LNCaP clone FGC (cell line): ENCODE data around the gene MAST4.

ENCODE experiments used
- DNase-seq: peaks from one replicate; pipeline ENCODE4 v3.0.0-alpha.2; 2011; ENCODE audit warnings: low read depth
- H3K4me3 ChIP-seq: 2 replicates; pipeline ENCODE4 v1.5.1; 2011; ENCODE audit warnings: mild to moderate bottlenecking, low read depth, low read length, control low read depth
- TF ChIP-seq, protein P1 (sequence below): IDR thresholded peaks from 2 replicates; pipeline ENCODE4 v1.5.1; 2012; ENCODE audit warnings: mild to moderate bottlenecking; ENCODE audit not compliant: control insufficient read depth, insufficient read depth; ENCODE audit errors: extremely low read depth

Gene MAST4

DNA sequence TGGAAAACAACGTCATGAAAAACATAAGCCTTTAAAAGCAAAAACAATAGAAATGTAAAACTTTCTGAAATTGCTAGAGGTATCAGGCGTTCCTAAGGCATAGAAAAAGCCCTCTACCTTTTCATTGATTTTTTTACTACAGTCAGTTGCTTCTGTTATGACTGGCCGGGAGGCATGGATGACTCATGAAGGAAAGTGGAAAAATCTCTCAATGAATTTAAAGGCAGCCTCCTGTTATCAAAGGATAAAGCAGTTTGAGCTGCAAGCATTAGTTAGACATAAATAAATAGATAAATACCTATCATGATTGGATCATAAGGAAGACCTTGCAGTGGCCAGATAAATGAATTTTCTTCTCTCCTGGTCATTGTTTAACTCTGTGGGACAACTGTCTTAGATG is 281.6 kb downstream of the MAST4 start:
- TF ChIP-seq, protein P1, sequence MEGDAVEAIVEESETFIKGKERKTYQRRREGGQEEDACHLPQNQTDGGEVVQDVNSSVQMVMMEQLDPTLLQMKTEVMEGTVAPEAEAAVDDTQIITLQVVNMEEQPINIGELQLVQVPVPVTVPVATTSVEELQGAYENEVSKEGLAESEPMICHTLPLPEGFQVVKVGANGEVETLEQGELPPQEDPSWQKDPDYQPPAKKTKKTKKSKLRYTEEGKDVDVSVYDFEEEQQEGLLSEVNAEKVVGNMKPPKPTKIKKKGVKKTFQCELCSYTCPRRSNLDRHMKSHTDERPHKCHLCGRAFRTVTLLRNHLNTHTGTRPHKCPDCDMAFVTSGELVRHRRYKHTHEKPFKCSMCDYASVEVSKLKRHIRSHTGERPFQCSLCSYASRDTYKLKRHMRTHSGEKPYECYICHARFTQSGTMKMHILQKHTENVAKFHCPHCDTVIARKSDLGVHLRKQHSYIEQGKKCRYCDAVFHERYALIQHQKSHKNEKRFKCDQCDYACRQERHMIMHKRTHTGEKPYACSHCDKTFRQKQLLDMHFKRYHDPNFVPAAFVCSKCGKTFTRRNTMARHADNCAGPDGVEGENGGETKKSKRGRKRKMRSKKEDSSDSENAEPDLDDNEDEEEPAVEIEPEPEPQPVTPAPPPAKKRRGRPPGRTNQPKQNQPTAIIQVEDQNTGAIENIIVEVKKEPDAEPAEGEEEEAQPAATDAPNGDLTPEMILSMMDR, result no peak
- no peak for DNase-seq
- no peak overlapping the region for H3K4me3 ChIP-seq

DNA sequence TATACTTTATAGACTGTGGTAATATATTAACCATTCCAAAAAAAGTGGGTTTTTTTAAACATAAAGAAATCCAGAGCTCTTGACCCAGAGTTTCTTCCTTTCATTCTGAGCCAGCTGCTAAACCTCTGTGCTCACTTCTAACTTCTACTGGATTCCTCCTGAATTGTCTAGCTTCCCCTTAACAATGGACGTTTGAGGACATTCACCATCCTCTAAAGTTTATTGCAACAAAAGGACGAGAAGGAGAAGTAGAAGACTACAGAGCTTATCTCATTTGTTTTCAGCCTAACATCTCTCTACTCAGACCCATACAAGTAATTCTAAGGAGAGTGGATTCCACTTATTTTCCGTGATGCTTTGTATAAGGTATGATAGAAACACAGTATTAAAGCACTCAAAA is 284.2 kb downstream of the MAST4 start:
- no peak for DNase-seq
- no peak overlapping the region for H3K4me3 ChIP-seq
- TF ChIP-seq, protein P1, result no peak

DNA sequence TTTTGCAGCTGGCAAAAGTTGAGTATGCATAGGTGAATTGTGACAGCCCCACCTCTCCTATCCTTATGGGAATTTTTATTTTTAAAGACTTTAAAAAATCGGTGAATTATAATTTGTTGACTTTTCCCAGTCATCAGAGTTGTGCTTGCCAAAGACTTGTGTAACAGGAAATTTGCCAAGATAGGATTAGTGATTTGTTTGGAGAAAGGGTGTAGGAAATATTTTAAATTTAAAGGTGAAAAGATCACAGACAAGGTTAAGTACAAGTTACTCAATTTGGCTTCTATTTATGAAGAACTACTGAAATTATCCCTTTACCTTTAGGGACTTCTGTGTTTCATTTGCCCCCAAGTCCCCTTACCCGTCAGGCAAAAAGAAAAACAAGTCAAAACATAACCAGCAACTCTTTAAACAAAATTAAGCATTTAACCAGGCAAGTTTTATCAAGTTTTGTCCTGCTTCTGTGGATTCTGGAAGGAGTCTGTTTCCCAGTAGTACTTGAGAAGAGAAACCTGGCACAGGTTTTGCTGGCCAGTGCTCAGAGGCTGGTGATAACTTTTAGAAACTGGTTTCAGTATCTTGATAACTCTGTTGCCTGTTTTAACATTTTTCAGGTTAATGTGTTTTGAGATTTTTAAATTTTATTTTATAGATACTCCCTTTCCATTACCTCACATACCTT is 285.4 kb downstream of the MAST4 start:
- H3K4me3 ChIP-seq, result no peak overlapping the region

DNA sequence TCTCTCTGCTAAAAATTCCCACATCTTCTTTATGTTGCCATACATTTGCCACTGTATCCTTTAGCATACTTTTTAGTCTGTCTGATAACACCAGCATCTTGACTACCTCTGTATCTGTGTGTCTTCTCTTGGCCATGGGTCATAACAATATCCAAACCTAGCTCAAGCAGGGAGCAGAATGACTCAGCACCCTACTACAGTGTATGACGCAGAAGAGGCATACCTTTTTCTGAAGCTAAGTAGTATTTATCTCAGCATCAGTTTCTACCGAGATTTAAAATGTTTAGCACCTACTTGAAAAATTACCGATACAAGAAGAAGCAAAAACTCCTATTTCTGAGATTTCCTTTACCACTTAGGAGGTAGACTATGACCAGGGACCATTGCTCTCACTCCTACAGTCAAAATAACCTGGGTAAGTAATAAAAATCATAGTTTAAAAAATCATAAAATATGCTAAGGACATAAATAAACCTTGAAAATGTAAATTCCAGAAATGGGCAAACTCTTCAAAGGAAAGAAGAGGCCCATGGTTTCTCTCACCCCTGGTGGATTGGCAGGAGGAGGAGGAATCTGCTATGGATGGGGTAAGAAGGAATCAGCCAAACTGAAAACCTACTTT is 286.5 kb downstream of the MAST4 start:
- H3K4me3 ChIP-seq, result no peak overlapping the region
- TF ChIP-seq, protein P1, result no peak
- DNase-seq, result no peak

More for the DNA sequence above, 285.4 kb downstream of the MAST4 start:
- peak; percentile 68 for DNase-seq
- TF ChIP-seq, protein P1, result no peak

DNA sequence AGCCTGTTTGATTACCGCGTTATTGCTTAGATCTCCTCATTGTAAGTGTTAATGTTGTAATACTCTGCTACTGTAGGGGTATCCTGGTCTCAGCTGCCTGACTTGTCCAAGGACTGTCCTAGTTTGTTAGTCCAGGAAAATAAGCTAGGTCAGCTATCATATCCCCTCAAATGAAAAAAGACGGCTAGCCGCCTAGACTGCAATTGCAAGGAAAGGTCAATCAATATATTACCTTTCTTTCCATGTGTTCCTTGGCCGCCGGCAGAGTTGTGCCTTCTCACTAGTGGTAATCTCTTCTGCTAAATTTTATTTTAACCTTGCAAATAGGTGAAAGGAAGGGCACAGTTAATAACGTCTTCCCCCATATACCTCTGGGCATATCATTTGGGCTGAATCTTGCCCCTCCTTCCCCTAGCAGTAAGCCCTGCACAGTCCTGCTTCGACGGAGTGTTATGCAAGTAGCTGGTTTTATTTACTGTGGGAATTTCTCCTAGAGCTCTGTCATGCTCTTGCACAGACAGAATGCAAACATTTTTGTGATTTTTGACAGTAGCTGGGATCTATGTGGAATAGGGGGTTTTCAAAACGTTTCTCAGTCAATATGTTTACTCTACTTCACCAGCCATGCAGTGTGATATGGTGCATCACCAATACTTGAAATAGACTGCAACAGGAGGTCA is 288.5 kb downstream of the MAST4 start:
- TF ChIP-seq, protein P1, result no peak
- H3K4me3 ChIP-seq, result no peak overlapping the region
- no peak for DNase-seq

DNA sequence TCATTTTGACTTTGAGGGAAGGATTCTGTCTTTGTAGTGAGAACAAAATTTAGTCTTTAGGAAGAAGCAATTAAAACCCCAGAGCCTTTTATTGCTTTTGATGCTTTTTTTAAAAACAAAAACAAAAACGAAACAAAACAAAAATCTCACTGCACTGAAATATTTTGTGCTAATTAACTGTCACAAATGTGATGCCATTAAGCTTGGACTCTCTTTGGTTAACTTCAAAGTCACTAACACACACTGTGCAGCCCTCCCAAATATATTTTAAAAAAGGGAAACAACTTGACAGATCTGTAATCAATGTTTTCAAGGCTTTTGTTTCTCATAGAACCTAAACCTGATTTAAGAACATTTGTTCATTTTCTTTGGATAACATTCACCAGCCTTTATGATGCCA is 290.7 kb downstream of the MAST4 start:
- no peak overlapping the region for H3K4me3 ChIP-seq
- DNase-seq, result no peak
- TF ChIP-seq, protein P1, result no peak
